A673 (cell line): ENCODE results near the gene CACNA2D3. TPM values are rescaled to one million over a fixed set of nuclear protein-coding genes. Genes with fewer than 3 reads are reported as not detected.

Source experiments
- BruUV-seq: library from RNA; stranded (reverse); fragments of 400-500 nt; replicated peaks from 2 replicates; lab custom pipeline; 2021; lab: Mats Ljungman, UMichigan
- CTCF ChIA-PET: fragments of 300-600 bp; sonication (Branson Sonifier 250); formaldehyde crosslinking; loops from one replicate; lab custom pipeline; 2022; ENCODE audit warnings: antibody characterized with exemption; lab: Charles Lee
- POLR2A ChIA-PET: fragments of 300-600 bp; sonication (Branson Sonifier 250); formaldehyde crosslinking; loops from one replicate; lab custom pipeline; 2022; ENCODE audit warnings: antibody characterized with exemption; ENCODE audit not compliant: low non-redundant PET; lab: Charles Lee
- DNase-seq: peaks from one replicate; pipeline ENCODE4 v3.0.0-alpha.2; 2015; ENCODE audit warnings: low spot score
- H3K27ac ChIP-seq: fragments of 200-600 bp; sonication (generic); 2 replicates; pipeline ENCODE4 v1.5.1; 2016; ENCODE audit warnings: mixed run types, low read depth, mild to moderate bottlenecking, mixed read lengths, antibody characterized with exemption, low read length; ENCODE audit not compliant: poor library complexity, severe bottlenecking
- H3K27me3 ChIP-seq: fragments of 200-600 bp; sonication (generic); replicated peaks from 2 replicates; pipeline ENCODE4 v1.6.1; 2017; ENCODE audit warnings: mixed run types, low read depth, mild to moderate bottlenecking, mixed read lengths, antibody characterized with exemption, low read length; ENCODE audit not compliant: insufficient read depth, poor library complexity
- H3K36me3 ChIP-seq: fragments of 200-600 bp; sonication (generic); 2 replicates; pipeline ENCODE4 v1.6.1; 2016; ENCODE audit warnings: mixed run types, mild to moderate bottlenecking, mixed read lengths, antibody characterized with exemption, low read length; ENCODE audit not compliant: insufficient read depth, poor library complexity, severe bottlenecking
- H3K4me1 ChIP-seq: fragments of 200-600 bp; sonication (generic); 2 replicates; pipeline ENCODE4 v1.6.1; 2017; ENCODE audit warnings: mixed run types, mild to moderate bottlenecking, mixed read lengths, antibody characterized with exemption, low read length; ENCODE audit not compliant: insufficient read depth, poor library complexity, severe bottlenecking
- H3K4me3 ChIP-seq: fragments of 200-600 bp; sonication (generic); 2 replicates; pipeline ENCODE4 v1.5.1; 2016; ENCODE audit warnings: low read depth, mixed run types, mild to moderate bottlenecking, mixed read lengths, low read length; ENCODE audit not compliant: poor library complexity, severe bottlenecking
- H3K9me3 ChIP-seq: fragments of 200-600 bp; sonication (generic); 2 replicates; pipeline ENCODE4 v1.6.1; 2016; ENCODE audit warnings: mixed run types, low read depth, mild to moderate bottlenecking, mixed read lengths, antibody characterized with exemption, low read length; ENCODE audit not compliant: poor library complexity, severe bottlenecking
- CTCF ChIP-seq: fragments of 300-800, 200-600 bp; sonication (generic); conservative IDR thresholded peaks from 2 replicates; pipeline ENCODE4 v1.5.1; 2017; ENCODE audit warnings: low read depth, mild to moderate bottlenecking, antibody characterized with exemption, low read length, moderate library complexity, mixed read lengths
- EZH2 ChIP-seq: fragments of 200-600 bp; sonication (generic); IDR thresholded peaks from 2 replicates; pipeline ENCODE4 v1.6.1; 2017; ENCODE audit warnings: borderline replicate concordance, low read depth, mild to moderate bottlenecking, mixed read lengths, antibody characterized with exemption, low read length; ENCODE audit not compliant: poor library complexity, severe bottlenecking
- intact Hi-C: fragments of 100-400 bp; cut with micrococcal nuclease; formaldehyde crosslinking; loops from one replicate; pipeline ENCODE4 v1.10.0; 2022; ENCODE audit not compliant: unreplicated experiment
- total RNA-seq: library from RNA; stranded (reverse); gene quantifications from 2 replicates; pipeline ENCODE4 v1.2.3, GENCODE V29; 2021

CACNA2D3 gene
- total RNA-seq, 1 experiment from 2014 or later = not detected

GRCh38 chr3:54649551-54649950 lies 527.2 kb downstream of the CACNA2D3 start:
- Histone ChIP-seq H3K9me3 (no peaks in the 10 kb centered on the region), H3K36me3 (no peaks in the 10 kb centered on the region), H3K4me1 (no peaks in the 10 kb centered on the region), H3K4me3 (no peak overlapping the region), H3K27ac (no peak overlapping the region), H3K27me3 (no peaks in the 10 kb centered on the region)
- peak; percentile 28 for DNase-seq
- CTCF ChIA-PET = no interaction called here
- no TSS peak for BruUV-seq
- POLR2A ChIA-PET = no interaction called here
- TF ChIP-seq EZH2 (no peak), CTCF (no peak)
- intact Hi-C loops = no loop called here

GRCh38 chr3:54653456-54654195 lies 531.3 kb downstream of the CACNA2D3 start:
- Histone ChIP-seq H3K9me3 (no peaks in the 10 kb centered on the region), H3K27me3 (no peaks in the 10 kb centered on the region), H3K36me3 (no peaks in the 10 kb centered on the region), H3K27ac (no peak overlapping the region), H3K4me1 (no peaks in the 10 kb centered on the region), H3K4me3 (no peak overlapping the region)
- no TSS peak for BruUV-seq
- intact Hi-C loops = no loop called here
- ChIA-PET CTCF (no interaction called here), POLR2A (no interaction called here)
- TF ChIP-seq CTCF = no peak
- no peak for DNase-seq

GRCh38 chr3:54654776-54655175 lies 532.4 kb downstream of the CACNA2D3 start:
- POLR2A ChIA-PET = no interaction called here
- no peaks in the 10 kb centered on the region for H3K9me3 ChIP-seq
- no peaks in the 10 kb centered on the region for H3K27me3 ChIP-seq
- intact Hi-C loops = no loop called here
- no peak overlapping the region for H3K4me3 ChIP-seq
- H3K4me1 ChIP-seq = no peaks in the 10 kb centered on the region
- no peak for DNase-seq
- no peaks in the 10 kb centered on the region for H3K36me3 ChIP-seq
- TF ChIP-seq EZH2 (no peak), CTCF (no peak)
- BruUV-seq = no TSS peak
- CTCF ChIA-PET = no interaction called here
- H3K27ac ChIP-seq = no peak overlapping the region
